GM19372 (cell line): ENCODE data around the gene HSPA12A.

Source experiments
- ATAC-seq: cut with Tn5 transposase; IDR thresholded peaks from one replicate; pipeline ENCODE4 v1.9.1; 2021; ENCODE audit warnings: mild to moderate bottlenecking, low read depth, moderate library complexity; ENCODE audit not compliant: unreplicated experiment

The HSPA12A gene

DNA sequence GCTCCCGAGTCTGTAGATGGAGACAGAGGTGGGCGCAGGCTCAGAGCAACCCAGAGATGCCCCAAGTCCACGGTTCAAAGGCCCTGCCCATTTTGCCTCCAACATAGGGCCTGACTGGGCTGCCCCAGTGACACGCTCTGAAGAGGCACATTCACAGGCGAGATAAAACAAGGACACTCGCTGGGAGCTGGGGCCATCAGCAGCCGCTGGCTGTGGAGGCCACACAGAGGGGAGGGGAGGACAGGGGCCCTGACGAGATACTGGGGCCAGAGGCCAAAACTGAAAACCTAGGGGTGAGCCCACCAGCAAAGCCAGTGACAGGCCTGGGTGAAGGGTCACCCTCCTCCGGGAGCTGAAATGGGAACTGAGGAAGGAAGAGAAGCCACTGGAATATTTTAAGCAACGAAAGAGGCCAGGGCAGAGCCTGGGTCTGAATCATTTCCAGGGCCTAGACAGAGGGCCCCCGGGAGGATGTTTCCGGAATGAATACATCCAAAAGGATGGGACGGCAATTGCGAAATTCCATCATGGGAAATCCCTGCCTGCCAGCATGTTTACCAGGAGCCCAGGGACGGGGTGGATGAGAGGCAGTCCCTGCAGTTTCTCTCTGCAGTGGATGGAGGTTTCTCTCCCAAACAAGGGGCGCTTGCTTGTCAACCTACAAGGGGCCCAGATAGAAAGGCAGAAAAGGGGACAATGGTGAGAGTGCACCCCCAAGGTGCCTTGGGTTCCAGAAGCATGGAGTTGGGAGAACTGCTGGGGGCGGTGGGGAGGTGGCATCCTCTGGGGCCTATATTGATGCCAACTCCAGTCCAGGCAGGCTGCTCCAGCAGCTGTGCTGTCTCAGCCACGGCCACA, 29.0 kb upstream of the HSPA12A start:
- ATAC-seq: no peak

DNA sequence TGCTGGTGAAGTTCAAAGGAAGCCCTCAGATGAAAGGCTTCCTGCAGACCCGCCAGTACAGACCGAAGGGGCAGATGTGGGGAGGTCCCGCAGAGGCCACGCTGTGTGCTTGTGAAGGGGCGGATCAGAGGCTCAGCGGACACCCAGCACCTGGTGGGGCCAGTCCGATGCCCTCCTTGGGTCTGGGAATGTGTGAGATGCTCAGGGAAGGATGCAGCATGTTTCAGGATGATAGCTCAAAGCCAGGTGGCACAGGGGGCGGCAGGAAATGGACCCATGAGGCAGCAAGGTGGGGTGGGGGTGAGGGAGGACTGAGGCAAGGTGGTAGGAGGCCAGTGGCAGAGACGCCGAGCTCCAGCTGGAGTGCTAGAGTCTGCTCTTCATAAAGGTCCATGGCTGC, 27.9 kb upstream of the HSPA12A start:
- ATAC-seq: no peak

DNA sequence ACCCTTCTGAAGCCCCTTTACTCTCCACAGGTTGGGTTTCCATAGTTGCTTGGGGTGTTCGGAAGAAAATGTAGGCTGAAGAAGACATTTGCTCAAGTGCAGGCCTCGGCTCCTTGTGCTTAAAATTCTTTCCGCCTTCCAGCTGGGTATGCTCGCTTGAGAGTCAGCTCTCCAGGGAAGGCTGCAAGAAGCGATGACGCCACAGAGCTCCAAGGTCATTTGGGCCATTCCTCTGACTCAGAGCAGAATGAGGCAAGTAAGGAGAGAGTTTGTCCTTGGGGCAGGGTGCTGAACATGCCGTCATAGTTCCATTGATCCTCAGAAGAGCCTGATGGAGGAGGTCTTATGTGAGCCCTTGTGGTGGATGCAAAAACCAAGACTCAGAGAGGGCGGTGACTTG, 27.4 kb upstream of the HSPA12A start:
- ATAC-seq: no peak

DNA sequence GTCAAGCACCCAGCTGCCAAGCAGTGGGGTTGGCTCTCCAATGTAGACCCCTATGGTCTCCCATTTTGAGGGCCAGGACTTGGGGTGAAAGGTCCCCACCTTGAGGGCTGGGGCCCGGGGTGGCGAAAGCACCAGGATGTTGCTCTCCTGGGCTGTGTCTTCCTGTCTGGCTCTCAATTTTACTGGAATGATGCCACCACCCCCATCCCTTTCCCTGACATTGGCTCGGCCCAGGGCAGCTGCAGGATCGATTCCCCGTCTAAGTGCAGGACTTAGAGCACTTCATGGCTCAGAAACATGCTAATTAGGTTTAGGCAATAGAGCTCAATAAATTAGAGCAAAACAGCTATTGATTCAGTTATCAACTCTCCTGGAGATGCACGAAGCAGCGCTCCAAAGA, 27.0 kb upstream of the HSPA12A start:
- no peak for ATAC-seq

DNA sequence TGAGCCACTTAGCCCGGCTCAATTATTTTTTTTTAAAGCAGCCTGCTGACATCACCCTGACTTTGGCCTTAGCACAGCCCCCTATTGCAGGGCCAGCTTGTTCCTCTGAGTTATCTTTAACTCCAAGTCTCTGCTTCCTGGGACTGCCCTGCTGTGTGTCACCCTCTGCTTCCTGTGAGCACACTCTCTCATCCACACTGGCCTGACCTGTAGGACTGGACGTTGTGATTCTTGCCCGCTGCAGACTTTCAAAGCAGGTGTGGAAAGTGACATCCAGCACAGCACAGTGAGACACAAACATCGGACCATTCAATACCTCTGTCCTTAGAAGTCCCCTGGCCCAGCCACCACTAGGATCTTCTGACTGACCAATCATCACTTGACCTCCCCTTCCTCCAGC, 26.4 kb upstream of the HSPA12A start:
- ATAC-seq: no peak

DNA sequence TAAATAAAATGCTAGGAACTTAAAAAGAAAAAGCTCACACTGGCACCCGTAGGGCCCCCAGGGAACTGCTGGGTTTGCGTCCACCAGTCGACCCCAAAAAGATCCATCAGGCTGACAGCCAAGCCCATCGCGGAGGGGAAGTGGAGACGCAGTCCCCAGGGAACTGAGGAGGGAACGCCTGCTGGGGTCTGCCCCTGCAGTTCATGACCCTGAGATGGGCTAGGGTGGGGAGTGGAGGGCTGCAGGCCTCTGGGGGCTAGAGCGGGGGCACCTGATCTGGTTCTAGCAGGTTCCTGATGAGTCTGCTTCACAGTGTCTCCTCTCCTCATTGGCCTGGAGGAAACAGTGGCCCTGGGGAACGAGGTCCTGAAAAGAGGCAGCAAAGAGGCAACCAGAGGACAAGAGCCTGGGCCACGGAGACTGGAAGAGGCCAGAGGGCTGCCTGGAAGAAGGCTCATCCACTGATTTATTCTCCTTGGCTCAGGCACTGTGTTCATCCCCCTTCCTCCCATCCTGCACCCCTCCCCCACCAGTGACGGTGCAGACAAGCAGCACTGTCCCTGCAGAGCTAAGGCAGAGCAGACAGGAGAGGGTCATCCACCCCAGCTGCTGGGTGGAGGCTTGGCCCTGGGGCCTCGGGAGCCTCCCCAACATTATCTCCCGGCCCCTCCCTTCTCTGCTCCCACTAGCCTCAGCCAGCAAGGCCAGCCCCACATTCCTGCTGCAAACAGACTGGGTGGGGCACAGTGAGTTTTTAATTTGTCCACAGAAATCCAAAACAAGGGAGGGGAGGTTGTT, 24.7 kb upstream of the HSPA12A start:
- ATAC-seq: no peak

DNA sequence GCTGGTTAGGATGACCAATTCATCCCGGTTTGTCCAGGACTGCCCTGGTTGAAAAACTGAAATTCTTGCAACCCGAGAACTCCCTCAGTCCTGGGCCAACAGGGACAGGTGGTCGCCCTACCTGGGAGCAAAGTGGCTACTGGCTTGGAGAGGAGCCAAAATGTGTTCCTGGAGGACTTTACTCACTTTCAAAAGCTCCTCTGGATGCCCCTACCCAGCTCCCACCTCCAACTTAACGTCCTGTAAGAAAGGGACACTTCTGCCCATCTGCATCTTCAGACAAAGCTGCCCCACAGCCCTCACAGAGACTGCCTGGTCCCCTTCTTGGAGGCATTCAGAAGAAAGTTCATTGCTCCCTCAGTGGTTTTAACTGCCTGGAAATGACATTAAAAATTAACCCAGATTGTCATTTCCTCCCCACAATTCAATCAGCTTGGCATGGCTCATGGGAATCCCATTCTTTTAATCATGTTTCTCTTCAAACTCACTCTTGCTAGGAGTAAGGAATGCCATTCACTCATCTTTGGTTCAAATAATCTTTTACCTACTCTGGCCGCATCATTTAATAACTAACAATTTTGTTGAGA, 24.0 kb upstream of the HSPA12A start:
- no peak for ATAC-seq

DNA sequence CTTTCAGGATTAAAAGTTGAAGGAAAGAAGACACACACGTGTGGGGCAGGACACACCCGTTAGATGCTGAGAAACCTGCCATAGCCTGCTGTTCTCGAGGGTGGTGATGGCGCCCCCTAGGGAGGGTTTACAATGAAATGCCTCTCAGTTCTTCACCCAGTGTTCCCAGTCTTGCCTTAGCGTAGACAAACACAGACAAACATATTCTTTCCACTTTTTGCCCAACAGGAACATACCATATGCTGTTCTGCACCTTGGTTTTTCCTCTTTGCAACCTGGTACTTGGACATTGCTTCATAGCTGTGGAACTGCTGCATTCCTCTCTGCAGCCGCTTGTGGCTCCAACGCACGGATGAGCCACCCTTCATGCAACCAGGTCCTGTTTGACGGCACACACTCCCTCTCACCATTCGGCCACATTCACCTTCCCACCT, 23.3 kb upstream of the HSPA12A start:
- no peak for ATAC-seq

DNA sequence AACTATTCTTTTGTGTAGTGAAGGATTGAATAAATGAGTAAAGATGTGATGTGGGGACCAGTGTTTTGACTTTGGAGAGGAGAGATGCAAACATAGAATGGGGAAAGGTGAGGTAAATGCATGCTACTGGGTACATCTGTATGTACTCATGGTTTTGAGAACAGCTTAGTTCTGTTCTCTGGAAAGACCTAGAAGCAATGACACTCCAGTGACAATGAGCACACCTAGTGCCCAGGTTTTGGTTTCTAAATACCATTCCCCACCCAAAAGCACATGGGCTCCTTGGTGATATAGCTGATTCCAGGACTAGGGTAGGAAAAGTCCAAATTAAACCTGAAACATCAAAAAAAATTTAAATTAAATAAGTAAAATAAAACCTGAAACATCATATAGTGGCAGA, 22.6 kb upstream of the HSPA12A start:
- no peak for ATAC-seq

DNA sequence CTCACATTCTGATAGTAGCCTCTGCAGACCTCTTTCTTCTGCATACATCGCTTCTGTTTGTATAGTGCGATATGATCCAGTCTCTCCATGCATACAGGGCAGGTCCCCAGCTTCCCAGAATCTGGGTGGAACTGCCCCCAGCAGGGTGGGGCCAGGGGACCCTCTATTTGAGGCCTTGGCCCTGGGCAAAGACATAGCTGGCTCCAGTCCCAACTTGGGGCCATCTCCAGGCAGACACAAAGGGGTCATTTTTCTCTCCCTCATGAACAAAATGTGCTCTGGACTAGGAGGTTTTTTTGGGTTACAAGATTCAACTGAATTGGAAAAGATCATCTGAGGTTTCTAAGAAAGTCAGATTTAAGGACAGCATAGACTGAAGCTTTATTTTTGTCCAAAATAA, 21.1 kb upstream of the HSPA12A start:
- ATAC-seq: no peak

DNA sequence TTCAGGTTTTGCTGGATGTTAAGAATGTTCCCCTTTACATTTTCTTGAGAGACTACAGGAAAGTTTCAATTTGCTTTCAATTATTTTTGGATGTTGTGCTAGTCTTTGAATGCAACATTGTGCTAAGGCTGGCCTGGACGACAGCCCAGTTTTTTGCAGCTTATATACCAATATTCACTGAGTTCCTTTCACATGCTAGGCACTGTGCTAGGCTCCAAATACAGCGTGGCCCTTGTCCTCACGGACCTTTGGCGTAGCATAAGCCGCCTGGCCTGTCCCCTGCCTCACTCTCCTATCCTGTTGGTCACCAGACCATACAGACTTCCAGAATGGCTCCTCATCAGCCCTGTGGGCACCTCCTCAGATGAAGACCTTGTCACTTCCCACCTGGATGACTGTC, 19.5 kb upstream of the HSPA12A start:
- no peak for ATAC-seq

DNA sequence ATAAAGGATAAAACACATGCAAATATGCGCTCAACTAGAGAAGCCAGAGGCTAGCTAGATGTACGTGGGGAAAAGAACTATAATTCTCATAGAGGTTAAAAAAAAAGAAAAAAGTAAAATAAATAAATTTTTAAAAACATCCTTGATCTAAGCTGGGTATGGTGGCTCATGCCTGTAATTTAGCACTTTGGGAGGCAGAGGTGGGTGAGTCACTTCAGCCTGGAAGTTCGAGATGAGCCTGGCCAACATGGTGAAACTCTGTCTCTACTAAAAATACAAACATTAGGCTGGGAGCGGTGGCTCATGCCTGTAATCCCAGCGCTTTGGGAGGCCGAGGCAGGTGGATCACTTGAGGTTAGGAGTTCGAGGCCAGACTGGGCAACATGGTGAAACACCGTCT, 18.6 kb upstream of the HSPA12A start:
- ATAC-seq: no peak

DNA sequence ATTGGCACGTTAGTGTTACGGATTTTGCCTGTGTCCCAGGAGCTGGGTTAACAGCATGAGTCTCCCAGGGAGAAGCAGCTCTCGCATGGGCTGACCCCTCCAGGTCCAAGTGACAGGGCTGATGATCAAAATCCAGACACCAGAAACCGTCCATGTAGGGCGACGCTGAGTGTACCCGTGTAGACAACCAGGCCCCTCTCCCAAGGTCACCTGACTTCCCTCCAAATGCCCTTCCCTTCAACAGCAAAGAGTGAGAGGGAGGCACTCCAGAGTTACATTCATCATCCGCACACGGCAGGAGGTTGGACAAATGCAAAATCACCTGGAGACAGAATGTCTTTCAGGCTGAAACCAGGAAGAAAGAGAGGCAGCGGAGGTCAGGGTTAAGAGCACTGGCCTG, 14.9 kb upstream of the HSPA12A start:
- ATAC-seq: no peak

DNA sequence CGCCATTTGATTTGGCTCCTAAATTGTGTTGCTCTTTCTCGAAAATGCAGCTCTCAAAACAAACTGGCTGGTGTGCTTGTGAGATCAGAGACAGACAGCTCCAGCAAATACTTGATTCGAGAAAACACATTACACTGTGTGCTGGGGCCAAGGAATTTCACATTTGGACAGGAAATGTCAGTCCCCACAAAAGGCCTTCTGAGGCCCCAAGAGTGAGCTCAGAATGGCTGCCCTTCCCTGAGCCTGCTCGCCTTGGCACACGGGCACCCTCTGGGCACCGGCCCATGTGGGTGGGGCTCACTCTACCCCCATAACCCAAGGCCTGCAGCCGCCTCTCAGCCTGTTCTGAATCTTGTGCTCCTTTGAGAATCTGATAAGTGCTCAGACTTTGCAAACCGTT, 13.9 kb upstream of the HSPA12A start:
- no peak for ATAC-seq

DNA sequence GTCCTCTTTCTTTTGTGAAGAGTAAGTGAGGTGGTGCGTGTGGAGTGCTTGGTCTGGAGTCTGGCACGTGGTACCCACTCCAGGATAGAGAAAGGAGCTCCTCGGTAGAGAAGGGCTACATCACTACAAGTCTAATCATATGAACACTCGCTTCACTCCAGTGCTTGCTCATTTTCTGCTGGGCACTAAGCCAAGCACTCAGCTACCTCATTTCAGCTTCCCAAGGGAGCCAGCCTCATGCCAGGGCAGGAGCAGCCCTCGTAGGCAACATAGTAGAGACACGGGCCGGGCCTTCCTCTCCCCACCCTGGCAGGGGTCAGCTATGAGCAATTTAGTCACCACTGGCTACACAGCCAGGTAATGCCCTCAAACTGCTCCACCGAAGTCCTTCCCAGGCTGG, 11.4 kb upstream of the HSPA12A start:
- ATAC-seq: no peak

DNA sequence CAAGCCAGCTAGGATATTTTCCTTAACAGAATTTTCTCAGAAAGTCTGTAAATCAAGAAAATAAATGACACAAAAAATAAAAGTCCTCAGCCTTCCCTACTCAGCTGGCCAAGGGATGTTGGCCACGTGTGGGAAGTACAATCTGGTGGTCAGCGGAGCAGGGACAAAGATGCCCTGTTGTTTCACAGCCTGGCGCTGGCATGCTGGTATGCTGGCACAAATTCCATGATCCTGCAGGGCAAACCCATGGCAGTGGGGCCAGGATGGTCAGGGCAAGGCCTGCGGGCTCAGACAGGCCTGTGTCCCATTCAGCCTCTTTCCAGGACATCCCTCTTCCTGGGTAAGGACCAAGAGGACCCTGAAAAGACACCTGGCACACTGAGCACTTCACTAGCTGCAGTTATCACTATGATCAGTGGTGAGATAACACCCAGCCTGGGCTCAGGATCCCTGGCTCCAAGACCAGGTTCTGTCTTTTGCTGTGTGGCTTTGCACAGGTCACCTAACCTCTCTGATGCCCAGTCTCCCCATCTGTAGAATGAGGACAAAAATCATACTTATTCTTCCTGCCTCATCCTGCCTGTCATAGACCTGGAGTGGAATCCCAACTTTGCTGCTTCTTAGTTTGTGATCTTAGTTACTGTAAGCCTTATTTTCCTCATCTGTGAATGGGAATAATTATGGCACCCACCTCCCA, 10.8 kb upstream of the HSPA12A start:
- no peak for ATAC-seq

DNA sequence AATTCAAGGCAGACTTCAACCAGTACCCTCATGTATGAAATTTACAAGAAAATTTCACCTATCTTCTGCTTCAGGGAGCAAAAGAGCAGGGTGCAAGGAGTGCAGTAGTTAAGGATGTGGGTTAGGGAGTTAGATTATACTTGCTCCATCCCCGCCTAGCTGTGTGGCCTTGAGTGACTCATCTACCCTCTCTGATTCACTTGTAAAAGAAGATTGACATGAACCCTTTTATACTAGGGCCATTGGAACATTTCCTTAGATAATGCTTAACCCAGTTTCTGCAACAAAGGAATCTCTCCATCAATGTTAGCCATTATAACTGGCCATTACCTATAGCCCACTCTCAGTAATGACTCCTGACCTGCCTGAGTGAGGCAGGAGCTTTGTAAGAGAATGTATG, 10.2 kb upstream of the HSPA12A start:
- ATAC-seq: no peak

DNA sequence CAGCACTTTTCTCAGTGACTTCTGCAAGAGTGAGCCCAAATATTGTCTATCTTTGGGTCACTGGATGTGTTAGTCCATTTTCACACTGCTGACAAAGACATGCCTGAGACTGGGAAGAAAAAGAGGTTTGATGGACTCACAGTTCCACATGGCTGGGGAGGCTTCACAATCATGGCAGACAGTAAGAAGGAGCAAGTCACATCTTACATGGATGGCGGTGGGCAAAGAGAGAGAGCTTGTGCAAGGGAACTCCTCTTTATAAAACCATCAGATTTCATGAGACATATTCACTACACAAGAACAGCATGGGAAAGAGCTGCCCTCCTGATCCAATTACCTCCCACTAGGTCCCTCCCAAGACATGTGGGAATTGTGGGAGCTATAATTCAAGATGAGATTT, 6.1 kb upstream of the HSPA12A start:
- ATAC-seq: no peak

DNA sequence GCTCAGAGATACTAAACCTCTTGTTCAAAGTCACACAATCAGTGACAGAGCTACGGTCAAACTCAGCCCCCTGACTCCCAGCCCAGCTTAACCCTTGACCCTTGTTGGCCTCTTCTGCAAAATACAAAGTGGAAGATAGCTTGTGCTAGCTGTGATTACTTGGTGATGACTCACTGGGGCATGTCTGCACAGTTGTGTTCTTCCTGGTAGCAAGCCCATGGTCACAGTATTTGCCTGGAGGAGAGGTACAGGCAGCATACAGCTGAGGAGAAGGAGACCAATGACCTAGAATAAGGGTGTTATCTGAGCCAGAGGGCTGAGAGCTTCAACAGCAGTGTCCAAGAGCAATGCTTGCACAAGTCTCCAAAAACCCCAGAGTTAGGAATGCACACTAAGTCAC, 5.7 kb upstream of the HSPA12A start:
- no peak for ATAC-seq

DNA sequence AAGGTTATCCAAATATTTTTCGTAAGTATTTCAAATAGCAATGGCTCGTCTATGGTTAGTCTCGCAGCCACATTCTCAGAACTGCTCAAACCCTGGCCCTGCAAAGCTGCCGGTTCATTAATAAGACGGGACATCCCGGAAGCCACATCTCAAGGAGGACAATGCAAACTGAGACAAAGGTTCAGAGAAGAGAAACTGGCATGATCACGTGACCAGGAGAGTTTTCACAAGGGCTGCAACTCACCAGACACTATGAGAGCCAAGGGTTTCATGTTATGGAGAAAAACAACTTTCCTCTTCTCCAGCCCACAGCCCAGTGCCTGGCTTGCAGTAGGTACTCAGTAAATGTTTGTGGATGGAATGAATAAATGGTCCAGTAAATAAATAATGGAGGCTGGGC, 5.0 kb upstream of the HSPA12A start:
- ATAC-seq: no peak

DNA sequence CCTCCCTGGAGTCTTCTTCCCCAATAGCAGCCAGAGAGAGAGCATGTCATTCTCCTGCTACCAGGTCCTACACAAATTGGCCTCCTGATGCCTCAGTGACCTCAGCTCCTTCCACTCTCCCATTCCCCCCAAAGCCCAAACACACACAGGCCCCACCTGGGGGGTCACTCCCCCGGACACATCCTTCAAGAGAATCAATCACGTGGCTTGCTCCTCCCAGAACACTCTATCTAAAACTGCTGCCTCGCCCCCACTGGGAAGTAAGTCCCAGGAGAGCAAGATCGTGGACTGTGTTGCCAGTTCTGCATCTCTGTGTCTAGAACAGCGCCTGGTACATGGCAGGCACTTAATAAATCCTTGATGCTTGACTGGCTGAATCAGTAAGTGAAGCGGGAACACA, 2.5 kb upstream of the HSPA12A start:
- no peak for ATAC-seq
